HepG2 (cell line): Measurements from ENCODE around the gene ATPAF1.

Source experiments
- CHD4 ChIP-seq: fragments of 200-600 bp; sonication (generic); IDR thresholded peaks from 2 replicates; pipeline ENCODE4 v1.7.0; 2017; ENCODE audit warnings: mild to moderate bottlenecking, low read length, borderline replicate concordance
- ESRRA ChIP-seq: sonication (generic); formaldehyde crosslinking; IDR thresholded peaks from 2 replicates; pipeline ENCODE4 v1.5.1; 2020; ENCODE audit warnings: mild to moderate bottlenecking, low read depth, missing genetic modification reagents
- FOXA1 ChIP-seq, 2 experiments: fragments of 450-650 bp in 1 of 2; sonication (generic) in 1 of 2; formaldehyde crosslinking in 1 of 2; IDR thresholded peaks; 2 replicates each; pipeline versions ENCODE4 v1.4.0 to v1.6.1; 2016 to 2020; ENCODE audit warnings: missing genetic modification reagents in 1 of 2
- KDM2A ChIP-seq: sonication (generic); formaldehyde crosslinking; IDR thresholded peaks from 2 replicates; pipeline ENCODE4 v1.4.0; 2020; ENCODE audit warnings: low read depth, missing genetic modification reagents, borderline replicate concordance
- RFX5 ChIP-seq: IDR thresholded peaks from 2 replicates; pipeline ENCODE4 v1.6.1; 2011; ENCODE audit warnings: low read depth, low read length, improper control_type of control experiment
- SETDB1 ChIP-seq: sonication (generic); formaldehyde crosslinking; IDR thresholded peaks from 2 replicates; pipeline ENCODE4 v1.5.1; 2020; ENCODE audit warnings: missing genetic modification reagents, mild to moderate bottlenecking, borderline replicate concordance
- TF ChIP-seq, protein P1 (sequence below): sonication (generic); formaldehyde crosslinking; IDR thresholded peaks from 2 replicates; pipeline ENCODE4 v1.5.0; 2020; ENCODE audit warnings: mild to moderate bottlenecking, missing genetic modification reagents, moderate library complexity
- TF ChIP-seq, protein P2 (sequence below): IDR thresholded peaks from 2 replicates; pipeline ENCODE4 v1.6.1; 2012; ENCODE audit warnings: inconsistent platforms

DNA sequence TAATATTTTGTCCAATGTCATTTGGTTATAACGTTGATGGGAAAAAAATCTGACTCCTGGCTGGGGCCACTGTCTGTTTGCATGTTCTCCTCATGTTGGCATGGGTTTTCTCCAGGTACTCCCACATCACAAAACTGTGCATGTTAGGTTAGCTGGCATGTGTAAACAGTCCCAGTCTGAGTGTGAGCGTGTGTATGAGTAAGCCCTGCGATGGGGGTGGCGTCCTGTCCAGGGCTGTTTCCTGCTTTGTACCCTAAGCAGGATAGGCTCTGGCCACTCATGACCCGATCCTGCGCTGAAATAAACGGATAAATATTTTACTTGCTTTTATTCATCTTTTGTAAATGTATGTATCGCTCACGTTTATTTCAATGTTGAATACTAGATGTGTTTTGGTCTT is 37.2 kb upstream of the ATPAF1 start:
- TF ChIP-seq, protein P1, sequence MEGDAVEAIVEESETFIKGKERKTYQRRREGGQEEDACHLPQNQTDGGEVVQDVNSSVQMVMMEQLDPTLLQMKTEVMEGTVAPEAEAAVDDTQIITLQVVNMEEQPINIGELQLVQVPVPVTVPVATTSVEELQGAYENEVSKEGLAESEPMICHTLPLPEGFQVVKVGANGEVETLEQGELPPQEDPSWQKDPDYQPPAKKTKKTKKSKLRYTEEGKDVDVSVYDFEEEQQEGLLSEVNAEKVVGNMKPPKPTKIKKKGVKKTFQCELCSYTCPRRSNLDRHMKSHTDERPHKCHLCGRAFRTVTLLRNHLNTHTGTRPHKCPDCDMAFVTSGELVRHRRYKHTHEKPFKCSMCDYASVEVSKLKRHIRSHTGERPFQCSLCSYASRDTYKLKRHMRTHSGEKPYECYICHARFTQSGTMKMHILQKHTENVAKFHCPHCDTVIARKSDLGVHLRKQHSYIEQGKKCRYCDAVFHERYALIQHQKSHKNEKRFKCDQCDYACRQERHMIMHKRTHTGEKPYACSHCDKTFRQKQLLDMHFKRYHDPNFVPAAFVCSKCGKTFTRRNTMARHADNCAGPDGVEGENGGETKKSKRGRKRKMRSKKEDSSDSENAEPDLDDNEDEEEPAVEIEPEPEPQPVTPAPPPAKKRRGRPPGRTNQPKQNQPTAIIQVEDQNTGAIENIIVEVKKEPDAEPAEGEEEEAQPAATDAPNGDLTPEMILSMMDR, result no peak
- TF ChIP-seq ESRRA (CRISPR knock-in tag), result no peak
- TF ChIP-seq, protein P2, sequence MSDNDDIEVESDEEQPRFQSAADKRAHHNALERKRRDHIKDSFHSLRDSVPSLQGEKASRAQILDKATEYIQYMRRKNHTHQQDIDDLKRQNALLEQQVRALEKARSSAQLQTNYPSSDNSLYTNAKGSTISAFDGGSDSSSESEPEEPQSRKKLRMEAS, result no peak
- TF ChIP-seq RFX5, result no peak
- no peak for TF ChIP-seq SETDB1 (CRISPR knock-in tag)
- TF ChIP-seq KDM2A (CRISPR knock-in tag), result no peak
- no peak for TF ChIP-seq CHD4
- no peak for TF ChIP-seq FOXA1 (IDR thresholded peaks at IDR 0.05)
- TF ChIP-seq FOXA1 (CRISPR knock-in tag; IDR thresholded peaks at IDR 0.05), result no peak
